Stimulated activated CD4-positive, alpha-beta T cell treated with anti-CD3 and anti-CD28 coated beads, Interleukin-2, amount 100 ng/mL, for 48 hours (primary cell): ENCODE measurements around the gene CNPY3.

Experiments used
- DNase-seq, 2 donors: peaks; one replicate each; pipeline ENCODE4 v3.0.0-alpha.2; 2020

Gene CNPY3

DNA sequence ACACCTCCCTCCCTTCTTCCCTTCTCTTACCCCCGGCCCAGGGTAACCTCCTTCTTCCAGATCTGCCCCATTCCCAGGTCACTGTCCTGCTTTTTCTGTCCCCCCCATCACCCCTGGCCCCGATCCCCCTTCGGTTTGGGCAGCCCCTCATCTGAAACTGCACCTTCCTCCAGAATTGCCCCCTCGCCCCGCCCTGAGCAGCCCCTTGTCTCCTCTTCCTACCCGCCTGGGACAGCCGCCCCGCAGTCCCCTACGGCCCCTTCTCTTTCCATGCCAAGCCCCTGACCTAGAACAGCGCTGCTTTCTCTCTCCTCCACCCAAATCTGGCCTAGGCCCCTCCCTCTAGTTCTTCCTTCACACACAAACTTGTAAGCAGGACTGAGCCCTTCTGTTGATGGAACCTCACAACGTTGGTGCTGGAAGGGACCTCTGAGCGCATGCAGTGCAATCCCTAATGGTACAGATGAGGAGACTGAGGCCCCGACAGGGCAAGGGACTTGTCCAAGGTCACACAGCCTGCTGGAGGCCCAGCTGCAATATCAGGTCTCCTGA lies 55.7 kb downstream of the CNPY3 start:
- no peak for DNase-seq

DNA sequence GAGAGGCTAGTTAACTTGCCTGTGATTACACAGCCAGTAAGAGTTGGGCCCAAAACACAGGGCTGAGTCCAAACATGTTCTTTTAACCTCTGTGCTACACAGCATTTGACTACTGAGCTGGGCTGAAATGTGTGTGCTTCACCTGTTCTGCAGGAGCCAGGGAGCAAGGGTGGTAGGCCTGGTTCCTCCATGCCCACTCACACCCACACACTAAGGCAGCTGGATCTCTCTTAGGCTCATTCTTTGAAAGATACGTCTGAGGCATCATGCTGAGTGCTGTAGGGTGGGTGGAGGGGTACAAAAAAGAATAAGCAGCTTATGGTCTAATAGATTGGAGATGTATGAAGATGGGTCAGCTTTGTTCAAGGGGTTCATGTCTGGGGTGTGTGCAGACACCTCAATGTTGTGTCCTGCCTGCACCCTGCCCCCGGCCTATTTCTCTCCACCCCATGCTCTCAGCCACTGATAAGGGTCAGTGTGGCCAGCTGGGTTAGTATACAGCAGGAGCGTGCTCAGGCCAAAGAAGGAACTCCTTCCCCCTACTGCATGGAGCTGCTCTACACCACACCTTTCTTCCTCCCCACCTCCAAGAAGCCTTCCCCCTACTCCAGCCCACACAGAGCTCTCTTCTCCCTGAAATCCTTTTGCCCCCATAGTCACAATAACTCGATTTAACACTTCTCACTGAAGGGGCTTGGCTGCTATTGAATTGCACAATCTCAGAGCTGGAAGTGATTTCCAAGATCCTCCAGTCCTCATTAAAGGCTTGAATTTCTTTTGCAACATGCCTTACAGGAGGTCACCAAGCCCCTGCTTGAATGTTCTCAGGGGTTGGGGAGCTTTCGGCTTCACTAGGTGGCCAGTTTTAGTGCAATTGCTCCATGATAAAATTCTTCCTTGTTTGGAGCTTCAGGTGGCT lies 58.5 kb downstream of the CNPY3 start:
- DNase-seq = no peak

DNA sequence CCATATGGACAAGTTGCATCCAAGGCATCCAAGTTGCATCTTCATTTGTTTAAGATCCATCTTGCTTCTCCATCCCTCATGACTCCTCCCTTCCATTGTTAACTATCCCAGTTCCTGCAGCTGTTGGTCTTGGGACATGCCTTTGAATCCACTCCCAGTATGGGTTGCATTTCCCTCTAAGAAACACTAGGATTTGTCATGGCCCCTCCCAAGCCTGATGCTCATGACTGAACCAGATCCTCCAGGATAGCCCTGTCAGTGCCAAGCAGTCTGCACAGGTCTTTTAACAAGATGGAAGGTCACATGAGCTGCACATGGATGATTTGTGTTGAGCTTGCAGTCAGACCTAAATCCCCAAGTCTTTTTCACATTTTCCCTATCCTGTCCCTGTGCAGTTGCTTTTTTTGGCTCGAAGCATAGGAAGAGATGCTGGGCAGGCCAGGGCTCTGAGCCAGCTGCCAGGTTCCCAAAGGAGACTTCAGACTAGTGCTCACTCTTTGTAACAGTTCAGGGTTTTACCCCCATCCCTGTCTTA lies 59.3 kb downstream of the CNPY3 start:
- no peak for DNase-seq
